BJ (cell line): ENCODE measurements around the gene UNC119B. TPM values are rescaled to one million over a fixed set of nuclear protein-coding genes. Genes with fewer than 3 reads are reported as not detected.

ENCODE experiments used
- CTCF ChIA-PET: fragments of 350-600 bp; formaldehyde crosslinking; extraction: SDS; loops from one replicate; lab custom pipeline; 2021; ENCODE audit warnings: antibody characterized with exemption, inconsistent platforms; lab: Yijun Ruan, JAX
- POLR2A ChIA-PET: fragments of 300-600 bp; sonication (Branson Sonifier 250); formaldehyde crosslinking; extraction: SDS; loops from one replicate; lab custom pipeline; 2021; ENCODE audit warnings: antibody characterized with exemption; lab: Charles Lee
- DNase-seq: peaks from one replicate; pipeline ENCODE4 v3.0.0-alpha.2; 2011; ENCODE audit warnings: low read depth
- H3K27me3 ChIP-seq: 2 replicates; pipeline ENCODE4 v1.6.0; 2011; ENCODE audit warnings: low read length; ENCODE audit not compliant: control insufficient read depth, insufficient read depth
- H3K36me3 ChIP-seq: 2 replicates; pipeline ENCODE4 v1.5.1; 2011; ENCODE audit warnings: low read length; ENCODE audit not compliant: control insufficient read depth, insufficient read depth
- H3K4me3 ChIP-seq: 2 replicates; pipeline ENCODE4 v1.5.1; 2011; ENCODE audit warnings: low read depth, mild to moderate bottlenecking, control low read depth, low read length
- CTCF ChIP-seq: IDR thresholded peaks from 2 replicates; pipeline ENCODE4 v1.5.1; 2011; ENCODE audit warnings: low read depth, mild to moderate bottlenecking, control low read depth, inconsistent platforms, low read length, moderate library complexity; ENCODE audit not compliant: insufficient read depth
- polyA plus RNA-seq: library from polyadenylated mRNA; depleted of rRNA; stranded (reverse); fragments of >200 nt; gene quantifications from 2 replicates; pipeline ENCODE4 v1.2.3, GENCODE V29; 2011

The UNC119B gene
- polyA plus RNA-seq, 1 experiment = 32.0 TPM

GRCh38 chr12:120674097-120674636 lies 36.1 kb upstream of the UNC119B start:
- POLR2A ChIA-PET = interaction anchor here (0.6 kb wide), 1 partner anchor 298 kb away, joined by 3 read pairs; no protein-coding TSS in a partner anchor
- CTCF ChIA-PET = interaction anchor here (1.3 kb wide), 1 partner anchor 13 kb away, joined by 3 read pairs; the partner anchor contains the start of gene MLEC
- no peaks in the 10 kb centered on the region for H3K36me3 ChIP-seq
- DNase-seq = no peak
- no peak overlapping the region for H3K4me3 ChIP-seq
- no peaks in the 10 kb centered on the region; the same call in 1 of the 2 replicates for H3K27me3 ChIP-seq
- no peak for TF ChIP-seq CTCF

GRCh38 chr12:120677765-120678473 lies 32.3 kb upstream of the UNC119B start:
- Histone ChIP-seq H3K27me3 (no peaks in the 10 kb centered on the region; the same call in 1 of the 2 replicates), H3K4me3 (no peak overlapping the region), H3K36me3 (no peaks in the 10 kb centered on the region)
- no peak for TF ChIP-seq CTCF
- POLR2A ChIA-PET = no interaction called here
- CTCF ChIA-PET = interaction anchor here (1.7 kb wide), 1 partner anchor 29 kb away, joined by 5 read pairs; no protein-coding TSS in a partner anchor
- DNase-seq = no peak

- ChIA-PET CTCF (interaction anchor here (1.7 kb wide), 1 partner anchor 30 kb away, joined by 5 read pairs; no protein-coding TSS in a partner anchor), POLR2A (no interaction called here)
- no peaks in the 10 kb centered on the region for H3K36me3 ChIP-seq
- TF ChIP-seq CTCF = no peak
- DNase-seq = no peak
- H3K27me3 ChIP-seq = no peaks in the 10 kb centered on the region; the same call in 1 of the 2 replicates
- H3K4me3 ChIP-seq = no peak overlapping the region
Observed at GRCh38 chr12:120678572-120678971, 31.7 kb upstream of the UNC119B start.

- no peak overlapping the region for H3K4me3 ChIP-seq
- H3K36me3 ChIP-seq = no peaks in the 10 kb centered on the region
- ChIA-PET POLR2A (no interaction called here), CTCF (interaction anchor here (0.6 to 1.7 kb wide), 5 partner anchors 31 to 490 kb away, joined by 3 to 5 read pairs (median 3); no protein-coding TSS in a partner anchor)
- H3K27me3 ChIP-seq = no peaks in the 10 kb centered on the region
- DNase-seq = no peak
- no peak for TF ChIP-seq CTCF
Observed at GRCh38 chr12:120680165-120680738, 30.0 kb upstream of the UNC119B start.

- TF ChIP-seq CTCF = no peak
- POLR2A ChIA-PET = no interaction called here
- no peaks in the 10 kb centered on the region for H3K36me3 ChIP-seq
- no peak overlapping the region for H3K4me3 ChIP-seq
- no peak for DNase-seq
- CTCF ChIA-PET = no interaction called here
- no peaks in the 10 kb centered on the region for H3K27me3 ChIP-seq
Observed at GRCh38 chr12:120684523-120684932, 25.7 kb upstream of the UNC119B start.
